ENCODE results near the gene HUS1. TPM values are rescaled to one million over a fixed set of nuclear protein-coding genes. Genes with fewer than 3 reads are reported as not detected.

Gene HUS1
- total and polyA plus RNA-seq, 5 donors from 2014 or later, result 30.2 to 68.1 (median 34.3) TPM

Other genes with a start within 250 kb of the HUS1 start
- 0.17 TPM for gene PKD1L1, start 31.1 kb downstream of the HUS1 start, total RNA-seq
- gene PKD1L1, start 31.1 kb downstream of the HUS1 start, polyA plus RNA-seq, result under 1 TPM in 2 of 4 donors, not detected in 2; 0.02 to 0.06 TPM
- gene SUN3, start 49.5 kb upstream of the HUS1 start, total RNA-seq, result not detected
- gene SUN3, start 49.5 kb upstream of the HUS1 start, polyA plus RNA-seq, result not detected
- gene C7orf57, start 55.9 kb upstream of the HUS1 start, total RNA-seq, result not detected
- not detected for gene C7orf57, start 55.9 kb upstream of the HUS1 start, polyA plus RNA-seq
- gene UPP1, start 109.7 kb upstream of the HUS1 start, total RNA-seq, result 66.6 TPM
- gene UPP1, start 109.7 kb upstream of the HUS1 start, polyA plus RNA-seq, result 100 to 1,000 TPM in 3 of 4 donors, 10 to 100 TPM in 1; 98.1 to 123 (median 110) TPM
- gene ABCA13, start 191.8 kb upstream of the HUS1 start, total RNA-seq, result 1.1 TPM
- gene ABCA13, start 191.8 kb upstream of the HUS1 start, polyA plus RNA-seq, result not detected